Stimulated activated CD8-positive, alpha-beta memory T cell treated with anti-CD3 and anti-CD28 coated beads, Interleukin-7, amount 100 ng/mL, for 24 hours (primary cell): ENCODE measurements around the gene ACD.

ENCODE experiments used
- DNase-seq: peaks from one replicate; pipeline ENCODE4 v3.0.0-alpha.2; 2020; ENCODE audit warnings: low read depth

Gene ACD

DNA sequence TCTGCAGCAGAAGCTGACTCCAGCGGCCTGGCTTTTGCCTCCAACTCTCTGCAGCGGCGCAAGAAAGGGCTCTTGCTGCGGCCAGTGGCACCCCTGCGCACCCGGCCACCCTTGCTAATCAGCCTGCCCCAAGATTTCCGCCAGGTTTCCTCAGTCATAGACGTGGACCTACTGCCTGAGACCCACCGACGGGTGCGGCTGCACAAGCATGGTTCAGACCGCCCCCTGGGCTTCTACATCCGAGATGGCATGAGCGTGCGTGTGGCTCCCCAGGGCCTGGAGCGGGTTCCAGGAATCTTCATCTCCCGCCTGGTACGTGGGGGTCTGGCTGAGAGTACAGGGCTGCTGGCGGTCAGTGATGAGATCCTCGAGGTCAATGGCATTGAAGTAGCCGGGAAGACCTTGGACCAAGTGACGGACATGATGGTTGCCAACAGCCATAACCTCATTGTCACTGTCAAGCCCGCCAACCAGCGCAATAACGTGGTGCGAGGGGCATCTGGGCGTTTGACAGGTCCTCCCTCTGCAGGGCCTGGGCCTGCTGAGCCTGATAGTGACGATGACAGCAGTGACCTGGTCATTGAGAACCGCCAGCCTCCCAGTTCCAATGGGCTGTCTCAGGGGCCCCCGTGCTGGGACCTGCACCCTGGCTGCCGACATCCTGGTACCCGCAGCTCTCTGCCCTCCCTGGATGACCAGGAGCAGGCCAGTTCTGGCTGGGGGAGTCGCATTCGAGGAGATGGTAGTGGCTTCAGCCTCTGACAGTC is 2.0 kb upstream of the ACD start:
- no peak for DNase-seq

DNA sequence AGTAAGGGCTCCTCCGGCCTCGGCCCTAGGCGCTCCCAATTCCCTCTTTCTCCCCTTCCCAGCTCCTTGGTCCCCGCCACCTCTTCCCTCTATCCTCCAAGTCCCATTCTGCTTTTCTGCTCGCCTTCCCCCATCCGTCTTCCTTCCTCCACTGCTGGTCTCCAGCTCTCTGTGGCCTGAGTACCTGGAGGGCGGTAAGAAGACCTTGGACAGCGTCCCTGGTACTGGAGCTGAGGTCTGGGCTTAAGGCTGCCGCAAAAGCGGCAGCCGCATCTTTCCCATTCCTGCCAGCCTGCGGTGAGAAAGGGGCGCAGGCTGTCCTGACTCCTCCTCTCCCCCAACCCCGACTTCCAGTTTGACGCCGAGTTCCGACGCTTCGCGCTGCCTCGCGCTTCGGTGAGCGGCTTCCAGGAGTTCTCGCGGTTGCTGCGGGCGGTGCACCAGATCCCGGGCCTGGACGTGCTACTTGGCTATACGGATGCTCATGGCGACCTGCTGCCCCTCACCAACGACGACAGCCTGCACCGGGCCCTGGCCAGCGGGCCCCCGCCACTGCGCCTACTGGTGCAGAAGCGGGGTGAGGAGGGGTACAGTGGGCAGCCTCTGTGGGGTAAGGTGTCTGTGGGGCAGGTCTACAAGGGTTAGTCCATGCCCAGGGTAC is 1.2 kb upstream of the ACD start:
- no peak for DNase-seq

DNA sequence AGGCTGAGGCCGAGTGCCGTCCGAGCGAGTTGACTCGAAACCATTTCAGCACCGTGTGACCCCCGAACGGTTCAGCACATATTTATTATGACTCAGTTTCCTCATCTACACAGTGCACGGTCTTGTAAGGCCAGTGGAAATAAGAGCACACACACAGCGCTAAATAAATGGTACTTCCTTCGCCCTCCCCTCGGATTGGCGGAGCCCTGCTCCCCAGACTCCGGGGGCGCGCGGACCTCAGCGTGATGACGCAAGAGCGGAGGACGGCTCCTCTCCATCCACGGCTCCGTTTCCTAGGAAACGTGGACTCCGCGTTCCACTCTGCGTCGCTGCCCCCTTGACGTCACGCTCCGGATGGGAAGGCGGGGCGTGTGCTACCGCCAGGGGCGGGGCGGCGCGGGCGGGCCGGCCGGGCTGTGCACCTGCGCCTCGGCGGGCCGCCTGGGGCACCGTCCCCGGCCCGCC is 536 bp upstream of the ACD start, which contains the start of gene PARD6A:
TSS of gene PARD6A (plus strand) at position 397 of the 465 bp plus-strand sequence. CDS start 79 bp downstream, outside the sequence.
- DNase-seq = peak; percentile 84

DNA sequence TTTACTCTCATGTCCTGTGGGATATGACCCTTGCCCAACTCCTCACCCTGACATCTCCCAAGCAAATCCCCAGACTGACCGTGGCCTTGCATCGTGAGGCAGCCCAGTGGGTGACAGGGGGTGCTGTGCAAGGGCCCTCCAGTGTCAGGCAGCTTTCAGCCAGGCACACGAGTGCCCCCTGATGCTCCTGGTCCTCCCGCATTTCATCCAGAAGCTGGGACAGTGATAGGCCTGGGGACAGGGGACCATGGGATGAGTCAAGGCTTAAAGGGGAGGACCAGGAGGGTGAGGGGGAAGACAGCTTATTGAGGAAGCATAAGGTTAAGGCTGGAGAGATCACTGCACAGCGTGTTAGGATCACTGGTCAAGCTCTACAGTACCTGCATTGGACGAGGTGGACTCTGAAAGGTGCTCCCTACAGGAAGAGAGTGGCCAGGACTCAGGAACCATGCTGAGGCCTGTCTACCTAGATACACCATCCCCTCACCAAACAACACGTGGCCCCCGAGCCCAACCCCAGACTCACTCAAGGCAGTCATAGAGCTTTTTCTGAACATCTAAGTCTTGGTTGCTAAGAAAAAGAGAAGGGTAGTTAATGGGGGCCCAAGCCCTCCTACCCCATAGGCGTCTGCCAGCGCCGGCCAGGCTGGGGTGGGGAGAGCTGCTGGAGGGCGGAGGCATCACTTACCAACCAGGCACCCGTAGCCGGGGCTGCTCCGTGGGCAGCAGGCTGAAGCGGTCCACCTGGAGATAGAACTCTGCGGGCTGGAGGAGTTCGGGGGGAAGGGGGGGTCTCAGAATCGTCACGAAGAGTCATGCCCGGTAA is 998 bp downstream of the ACD start:
- no peak for DNase-seq

DNA sequence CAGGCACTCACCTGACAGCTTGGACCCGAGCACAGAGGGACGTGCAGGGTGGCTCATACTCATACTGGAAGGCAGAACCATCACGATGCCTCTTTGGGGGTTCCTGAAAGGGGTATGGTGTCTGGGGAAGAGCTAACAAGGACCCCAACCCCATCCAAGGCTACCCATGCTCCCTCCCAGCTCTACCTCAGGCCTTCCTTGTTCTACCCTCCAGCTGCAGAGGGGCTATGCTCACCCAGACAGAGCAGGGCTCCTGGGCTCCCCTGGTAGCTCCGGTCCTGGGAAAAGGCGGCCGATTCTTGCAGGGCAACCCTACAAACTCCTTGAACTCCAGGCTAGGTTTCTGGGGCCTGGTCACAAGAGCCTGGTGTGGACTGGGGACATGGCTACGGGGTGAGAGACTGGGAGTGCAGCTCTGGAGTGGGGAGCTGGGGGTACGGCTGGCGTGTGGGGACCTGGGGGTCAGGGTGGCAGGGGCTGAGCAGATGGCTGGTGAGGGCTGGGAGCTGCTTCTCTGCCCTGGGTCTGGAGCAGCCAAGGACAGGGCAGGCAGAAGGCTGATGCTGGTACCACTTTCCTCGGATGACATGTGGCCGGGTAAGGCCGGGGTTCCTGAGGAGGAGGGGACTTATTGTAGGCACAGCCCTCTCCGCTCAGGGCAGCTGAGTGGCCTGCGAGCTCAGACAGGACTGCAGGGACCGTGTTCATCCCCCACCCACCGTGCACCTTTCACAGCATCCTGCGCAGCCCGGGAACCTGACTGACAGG is 2.1 kb downstream of the ACD start:
- DNase-seq = no peak

DNA sequence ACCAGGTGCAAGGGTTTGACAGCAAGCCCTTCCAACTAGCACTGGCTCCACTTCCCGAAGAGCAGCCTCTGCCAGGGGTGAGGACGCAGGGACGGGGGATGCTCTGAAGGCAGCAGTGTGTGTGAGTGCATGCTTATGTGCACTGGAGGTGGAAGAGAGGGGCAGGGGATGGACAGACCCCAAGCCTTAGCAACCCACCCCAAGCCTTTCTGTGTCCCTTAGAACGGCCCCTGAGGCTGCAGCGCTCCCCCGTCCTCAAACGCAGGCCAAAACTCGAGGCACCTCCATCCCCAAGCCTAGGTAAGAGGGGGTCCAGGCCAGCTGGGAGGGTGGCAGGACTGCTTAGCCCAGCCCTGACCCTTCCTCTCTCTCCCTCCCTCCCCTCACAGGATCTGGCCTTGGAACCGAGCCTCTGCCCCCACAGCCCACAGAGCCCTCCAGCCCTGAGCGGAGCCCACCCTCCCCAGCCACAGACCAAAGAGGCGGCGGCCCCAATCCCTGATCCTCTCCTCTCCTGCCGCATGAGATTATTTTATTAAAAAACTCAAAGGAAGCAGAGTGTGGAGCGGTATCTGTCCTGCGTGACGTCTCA is 2.9 kb downstream of the ACD start:
- no peak for DNase-seq

DNA sequence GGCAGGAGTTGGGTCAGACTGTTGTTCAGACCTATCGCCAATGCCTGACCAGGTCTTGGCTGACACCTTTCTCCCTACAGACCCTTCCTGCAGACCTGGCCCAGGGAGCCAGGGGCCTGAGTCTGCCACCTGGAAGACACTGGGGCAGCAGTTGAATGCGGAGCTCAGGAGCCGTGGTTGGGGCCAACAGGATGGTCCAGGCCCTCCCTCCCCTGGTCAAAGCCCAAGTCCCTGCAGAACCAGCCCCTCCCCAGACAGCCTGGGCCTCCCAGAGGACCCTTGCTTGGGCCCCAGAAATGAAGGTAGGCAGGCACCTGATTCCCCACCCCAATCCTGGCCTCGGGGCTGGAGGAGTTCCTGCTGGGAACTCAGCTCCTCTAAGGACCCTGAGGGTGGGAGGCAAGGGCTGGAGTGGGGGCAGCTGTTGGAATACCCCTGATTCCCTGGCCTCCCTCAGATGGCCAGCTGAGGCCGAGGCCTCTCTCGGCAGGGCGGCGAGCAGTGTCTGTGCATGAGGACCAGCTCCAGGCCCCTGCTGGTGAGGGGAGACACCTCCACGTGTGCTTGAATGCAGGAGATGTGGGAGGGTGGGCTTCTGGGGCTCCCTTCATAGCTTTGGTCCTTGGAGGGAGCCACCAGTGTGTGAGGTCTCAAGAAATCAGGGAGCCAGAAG is 3.6 kb downstream of the ACD start:
- no peak for DNase-seq

DNA sequence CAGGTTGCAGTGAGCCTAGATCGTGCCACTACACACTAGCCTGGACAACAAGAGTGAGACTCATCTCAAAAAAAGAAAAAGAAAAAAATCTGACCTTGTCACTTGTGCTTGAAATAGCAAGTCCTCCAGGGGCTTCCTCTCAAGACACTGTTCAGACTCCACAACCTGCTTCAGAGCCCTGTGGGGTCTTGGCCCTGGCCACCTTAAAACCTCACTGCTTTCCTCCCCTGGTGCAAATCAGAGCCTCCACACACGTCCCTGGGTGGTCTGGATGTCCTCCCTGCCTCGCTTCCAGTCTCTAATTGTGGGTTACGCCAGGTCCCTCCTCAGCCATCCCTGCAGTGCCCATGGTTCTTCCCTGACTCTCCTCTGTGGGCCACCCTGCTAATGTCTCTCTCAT is 4.7 kb downstream of the ACD start:
- no peak for DNase-seq

DNA sequence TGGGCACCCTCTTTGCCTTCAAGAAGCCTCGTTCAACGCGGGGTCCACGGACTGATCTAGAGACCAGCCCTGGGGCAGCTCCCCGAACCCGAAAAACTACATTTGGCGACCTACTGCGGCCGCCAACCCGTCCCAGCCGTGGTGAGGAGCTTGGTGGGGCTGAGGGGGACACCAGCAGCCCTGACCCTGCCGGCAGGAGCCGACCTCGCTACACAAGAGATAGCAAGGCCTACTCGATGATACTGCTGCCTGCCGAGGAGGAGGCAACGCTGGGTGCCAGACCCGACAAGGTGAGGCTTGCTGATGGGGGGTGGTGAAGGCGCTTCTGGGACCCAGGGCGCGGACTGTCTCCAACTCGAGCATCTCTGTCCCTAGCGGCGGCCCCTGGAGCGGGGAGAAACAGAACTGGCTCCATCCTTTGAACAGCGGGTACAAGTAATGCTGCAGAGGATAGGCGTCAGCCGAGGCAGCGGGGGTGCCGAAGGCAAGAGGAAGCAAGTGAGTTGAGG is 5.6 kb downstream of the ACD start:
- no peak for DNase-seq

DNA sequence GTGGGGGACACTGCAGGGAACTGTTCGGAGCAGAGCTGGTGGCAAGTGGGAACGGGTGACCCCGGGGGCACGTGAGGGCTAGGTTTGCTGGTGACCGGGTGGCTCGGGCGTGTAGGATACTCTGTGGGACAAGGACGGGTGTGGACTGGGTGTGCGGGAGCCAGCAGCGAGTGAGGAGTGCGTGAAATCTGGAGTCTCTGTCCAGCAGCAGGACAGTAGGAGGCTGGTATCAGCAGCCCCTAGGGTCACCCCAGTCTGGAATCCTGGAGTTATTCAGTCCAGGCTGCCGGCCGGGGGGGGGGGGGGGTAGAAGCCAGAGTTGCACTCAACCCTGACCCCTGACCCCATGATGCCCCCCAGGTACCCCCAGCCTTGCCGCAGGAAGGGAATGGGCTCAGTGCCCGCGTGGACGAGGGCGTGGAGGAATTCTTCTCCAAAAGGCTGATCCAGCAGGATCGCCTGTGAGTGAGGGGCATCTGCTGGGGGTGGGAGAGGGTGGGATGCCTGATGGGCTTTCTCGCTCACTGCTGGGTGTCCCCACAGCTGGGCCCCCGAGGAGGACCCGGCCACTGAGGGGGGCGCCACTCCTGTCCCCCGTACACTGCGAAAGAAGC is 6.2 kb downstream of the ACD start:
- DNase-seq = no peak

DNA sequence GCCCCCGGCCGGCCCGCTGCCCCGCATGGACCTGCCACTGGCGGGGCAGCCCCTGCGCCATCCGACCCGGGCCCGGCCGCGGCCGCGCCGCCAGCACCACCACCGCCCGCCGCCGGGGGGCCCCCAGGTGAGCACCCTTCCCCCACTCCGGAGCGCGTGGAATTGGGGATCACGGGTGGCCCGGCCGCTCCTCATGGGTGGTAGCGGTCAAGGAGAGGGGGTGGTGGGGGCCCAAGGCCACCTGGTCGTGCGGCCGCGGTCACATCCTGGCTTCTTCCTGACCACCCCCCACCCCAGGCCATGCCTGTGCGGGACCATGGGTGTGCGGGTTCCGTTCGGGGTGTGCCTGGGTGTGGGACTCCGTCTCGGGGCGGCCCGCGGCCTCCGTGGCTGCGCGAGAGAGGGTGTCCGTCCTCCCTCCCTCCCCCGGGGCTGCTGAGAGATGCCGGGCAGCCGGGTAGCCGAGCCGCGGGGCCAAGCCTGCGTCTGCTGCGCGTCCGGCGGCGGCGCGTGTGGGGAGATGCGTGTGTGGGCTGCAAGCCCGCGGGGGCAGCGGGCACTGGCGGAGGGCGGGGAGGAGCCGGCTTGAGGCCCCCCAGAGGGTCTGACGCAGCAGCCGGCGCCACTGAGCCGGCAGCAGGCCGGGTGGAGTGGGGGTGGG is 6.8 kb downstream of the ACD start:
- DNase-seq = no peak

DNA sequence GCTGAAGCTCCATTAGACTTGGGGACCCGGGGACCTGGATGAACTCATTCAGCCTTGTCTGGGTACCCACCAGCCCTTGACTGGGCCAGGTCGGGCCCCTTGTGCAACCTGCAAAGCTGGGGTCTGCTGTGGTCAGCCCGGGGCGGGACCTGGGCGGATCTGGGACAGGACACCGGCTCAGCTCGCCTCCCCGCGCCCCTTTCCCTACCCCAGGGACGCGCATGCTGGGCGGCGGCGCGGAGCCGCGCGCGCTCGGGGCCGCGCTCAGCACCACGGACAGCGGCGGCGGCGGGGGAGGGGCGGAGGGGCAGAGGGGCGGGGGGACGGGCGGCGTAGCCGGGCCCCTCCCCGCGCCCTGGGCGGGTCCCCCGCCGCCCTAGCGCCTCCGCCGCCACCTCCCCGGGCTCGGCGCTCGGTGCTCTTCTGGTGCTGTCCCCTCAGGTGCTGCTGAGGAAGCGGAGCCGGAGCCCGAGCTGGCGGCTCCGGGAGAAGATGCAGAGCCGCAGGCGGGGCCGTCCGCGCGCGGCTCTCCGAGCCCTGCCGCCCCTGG is 7.4 kb downstream of the ACD start:
- no peak for DNase-seq

DNA sequence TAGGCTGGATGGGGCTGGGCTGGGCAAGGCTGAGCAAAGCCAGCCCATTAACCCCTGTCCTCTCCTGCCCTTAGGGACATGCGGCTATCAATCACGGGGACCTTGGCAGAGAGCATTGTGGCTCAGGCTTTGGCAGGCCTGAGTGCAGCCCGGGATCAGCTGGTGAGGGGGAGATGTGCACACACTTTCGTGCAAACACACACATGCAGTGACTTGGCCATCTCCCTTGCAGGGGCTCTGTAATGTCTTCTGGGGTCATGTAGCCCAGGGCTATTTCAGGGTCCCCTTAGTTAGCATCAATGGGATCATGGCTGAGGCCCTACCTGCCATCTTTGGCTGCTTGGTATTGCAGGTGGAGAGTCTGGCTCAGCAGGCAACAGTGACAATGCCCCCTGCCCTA is 8.2 kb downstream of the ACD start:
- no peak for DNase-seq

DNA sequence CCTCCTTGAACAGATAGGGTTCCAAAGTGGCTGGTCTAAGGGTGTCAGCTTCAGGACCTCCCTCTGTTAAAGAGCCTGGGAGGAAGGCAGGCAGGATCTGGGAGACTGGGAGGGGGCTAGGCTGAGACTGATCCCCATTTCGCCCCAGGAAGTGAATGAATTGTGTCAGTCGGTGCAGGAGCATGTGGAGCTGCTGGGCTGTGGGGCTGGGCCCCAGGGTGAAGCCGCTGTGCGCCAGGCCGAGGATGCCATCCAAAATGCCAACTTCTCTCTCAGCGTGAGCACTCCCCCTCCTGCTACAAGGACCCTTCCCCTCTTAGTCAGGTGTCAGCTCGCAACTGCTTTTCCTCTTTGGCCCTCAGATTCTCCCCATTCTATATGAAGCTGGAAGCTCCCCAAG is 9.0 kb downstream of the ACD start:
- DNase-seq = no peak

DNA sequence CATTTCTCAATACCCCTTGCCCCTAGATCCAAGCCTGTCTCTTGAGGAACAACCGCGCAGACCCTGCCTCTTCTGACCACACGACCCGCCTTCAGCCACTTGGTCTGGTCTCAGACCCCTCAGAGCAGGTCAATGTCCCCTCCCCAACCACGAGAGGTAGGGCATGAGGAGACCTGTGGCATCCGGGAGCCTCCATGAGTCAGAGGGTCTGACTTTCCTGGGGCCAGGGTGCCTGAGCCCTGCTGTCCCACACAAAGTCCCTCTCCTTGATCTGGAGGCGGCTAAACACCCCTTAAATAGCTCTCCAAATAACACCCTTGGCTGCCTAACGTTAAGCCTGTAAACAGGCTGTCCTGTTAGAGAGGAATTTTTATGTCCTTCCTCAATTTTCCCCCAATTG is 10.0 kb downstream of the ACD start:
- no peak for DNase-seq

DNA sequence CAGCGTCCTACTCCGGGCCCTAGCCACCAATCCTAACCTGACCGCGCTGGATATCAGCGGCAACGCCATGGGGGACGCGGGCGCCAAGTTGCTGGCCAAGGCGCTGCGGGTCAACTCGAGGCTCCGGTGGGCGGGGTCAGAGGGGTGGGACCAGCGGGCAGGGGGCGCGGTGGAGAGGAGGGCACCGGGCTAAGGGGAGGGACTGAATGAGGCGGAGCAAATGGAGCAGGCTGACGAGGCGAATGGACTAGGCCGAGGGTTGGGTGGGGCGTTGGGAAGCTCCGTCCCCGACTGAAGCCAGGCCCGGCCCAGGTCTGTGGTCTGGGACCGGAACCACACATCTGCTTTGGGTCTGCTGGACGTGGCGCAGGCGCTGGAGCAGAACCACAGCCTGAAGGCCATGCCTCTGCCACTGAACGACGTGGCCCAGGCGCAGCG is 10.5 kb downstream of the ACD start:
- DNase-seq = no peak

DNA sequence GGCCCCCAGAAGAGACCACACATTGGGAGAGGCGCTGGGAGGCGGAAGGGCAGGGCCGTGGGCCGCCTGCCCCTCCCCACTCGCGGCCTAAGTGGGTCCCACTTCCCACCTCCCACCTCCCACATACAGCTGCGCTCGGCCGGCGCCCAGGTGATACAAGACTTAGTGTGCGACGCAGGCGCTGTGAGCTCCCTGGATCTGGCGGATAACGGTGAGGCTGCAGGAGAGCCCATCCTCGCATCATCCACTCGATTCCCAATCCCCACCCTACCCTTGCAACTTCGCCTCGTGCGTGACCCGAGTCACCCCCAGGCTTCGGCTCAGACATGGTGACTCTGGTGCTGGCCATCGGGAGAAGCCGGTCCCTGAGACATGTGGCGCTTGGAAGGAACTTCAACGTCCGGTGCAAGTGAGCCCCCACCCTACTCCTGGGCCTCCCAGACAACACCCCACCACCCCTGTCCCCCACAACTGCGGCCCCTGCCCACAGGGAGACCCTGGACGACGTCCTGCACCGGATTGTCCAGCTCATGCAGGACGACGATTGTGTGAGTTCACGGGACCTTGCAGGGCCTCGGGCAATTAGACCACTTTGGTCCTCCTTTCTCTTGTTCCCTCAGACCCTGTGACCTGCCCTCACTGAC is 11.2 kb downstream of the ACD start:
- no peak for DNase-seq

DNA sequence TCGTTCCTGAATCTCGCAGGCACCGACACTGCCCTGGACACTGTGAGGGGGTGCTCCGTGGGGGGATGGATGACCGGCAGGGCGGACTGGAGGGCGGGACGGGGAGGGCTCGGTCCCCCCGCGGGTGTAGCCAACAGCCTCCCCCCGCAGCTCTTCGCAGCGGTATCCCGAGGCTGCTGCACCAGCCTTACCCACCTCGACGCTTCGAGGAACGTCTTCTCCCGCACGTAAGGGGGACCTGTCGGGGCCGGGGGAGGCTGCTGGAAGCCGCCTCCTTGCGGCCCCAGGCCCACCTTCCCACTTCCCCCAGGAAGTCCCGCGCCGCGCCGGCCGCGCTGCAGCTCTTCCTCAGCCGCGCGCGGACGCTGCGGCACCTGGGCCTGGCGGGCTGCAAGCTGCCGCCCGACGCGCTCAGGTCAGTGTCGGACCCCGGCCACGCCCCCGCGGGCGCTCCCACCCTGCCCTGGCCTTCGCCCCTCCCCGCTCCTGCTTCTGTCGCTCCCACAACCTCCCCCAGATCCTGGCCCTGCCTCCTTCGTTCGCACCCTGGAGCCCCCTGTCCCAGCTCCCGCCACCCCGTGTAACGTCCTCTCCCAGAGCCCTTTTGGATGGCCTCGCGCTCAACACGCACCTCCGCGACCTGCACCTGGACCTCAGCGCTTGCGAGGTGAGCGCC is 11.8 kb downstream of the ACD start:
- DNase-seq = no peak
